ENCODE data around the gene GFER. TPM values are rescaled to one million over a fixed set of nuclear protein-coding genes. Genes with fewer than 3 reads are reported as not detected.
A peak's percentile ranks its signal among the peaks of the same experiment; 100 is the strongest.

Gene GFER
- total RNA-seq, 4 donors from 2014 or later, result 5.6 to 30.4 (median 13.6) TPM

GRCh38 chr16:2023092-2024031 is 39.4 kb downstream of the GFER start:
- peak; percentile 39 for DNase-seq
- Histone ChIP-seq H3K36me3 (no peaks in the 10 kb centered on the region), H3K27ac (peak overlapping the region; percentile 29 to 85 (median 78)), H3K27me3 (peaks cover 3 to 51% (median 11%) of the 10 kb centered on the region in 4 donors), H3K4me3 (peak overlapping the region in 3 of 4 donors; percentile 31 to 61 (median 32)), H3K9me3 (no peaks in the 10 kb centered on the region), H3K4me1 (peaks cover 37 to 73% (median 48%) of the 10 kb centered on the region in 3 donors)
- intact Hi-C loops (cut with DNase I), result loop anchor here (5.0 kb wide), 1 partner anchor 119 kb away; no protein-coding TSS in a partner anchor
- WGBS, 2 donors, result 24 to 42% methylated on average over 1 to 11 of the region's 53 CpGs
- TF ChIP-seq POLR2A (IDR thresholded peaks at IDR 0.05) (peak in 1 of 4 donors; percentile 28), CTCF (IDR thresholded peaks at IDR 0.05) (peak; percentile 96 to 100 (median 99))

- TF ChIP-seq CTCF (IDR thresholded peaks at IDR 0.05) (no peak), POLR2A (IDR thresholded peaks at IDR 0.05) (no peak)
- Histone ChIP-seq H3K27me3 (peaks cover 3 to 44% (median 11%) of the 10 kb centered on the region in 4 donors), H3K9me3 (no peaks in the 10 kb centered on the region), H3K27ac (peak overlapping the region; percentile 29 to 85 (median 78)), H3K4me3 (peak overlapping the region in 2 of 4 donors; percentile 32 to 61), H3K4me1 (peaks cover 41 to 80% (median 51%) of the 10 kb centered on the region in 3 donors), H3K36me3 (no peaks in the 10 kb centered on the region)
- DNase-seq, result no peak
- WGBS, 2 donors, result 88 to 91% methylated on average over 12 of the region's 12 CpGs
- intact Hi-C loops (cut with DNase I), result loop anchor here (5.0 kb wide), 1 partner anchor 118 kb away; no protein-coding TSS in a partner anchor
These were observed 40.0 kb downstream of the GFER start for GRCh38 chr16:2024032-2024420.

- H3K4me1 ChIP-seq, result peaks cover 40 to 81% (median 42%) of the 10 kb centered on the region in 3 donors
- intact Hi-C loops (cut with DNase I), result no loop called here
These were observed 41.3 kb downstream of the GFER start for GRCh38 chr16:2025251-2025650.

GRCh38 chr16:2025878-2026460 is 42.0 kb downstream of the GFER start:
- Histone ChIP-seq H3K36me3 (peaks cover 0 to 6% (median 0%) of the 10 kb centered on the region in 3 donors), H3K4me1 (peaks cover 37 to 81% (median 39%) of the 10 kb centered on the region in 3 donors), H3K27me3 (peaks cover 0 to 25% (median 0%) of the 10 kb centered on the region in 4 donors), H3K27ac (peak overlapping the region; percentile 42 to 86 (median 80)), H3K4me3 (peak overlapping the region; percentile 51 to 90 (median 63)), H3K9me3 (no peaks in the 10 kb centered on the region)
- WGBS, 2 donors, result 85 to 86% methylated on average over 6 to 10 of the region's 16 CpGs
- no peak for DNase-seq
- TF ChIP-seq POLR2A (IDR thresholded peaks at IDR 0.05), result no peak
- no peak for TF ChIP-seq CTCF (IDR thresholded peaks at IDR 0.05)
- intact Hi-C loops (cut with DNase I), result no loop called here

More at GRCh38 chr16:2025251-2025650, 41.3 kb downstream of the GFER start:
- no peaks in the 10 kb centered on the region for H3K9me3 ChIP-seq
- no peak overlapping the region for H3K4me3 ChIP-seq
- H3K27me3 ChIP-seq, result peaks cover 0 to 32% (median 6%) of the 10 kb centered on the region in 4 donors
- H3K27ac ChIP-seq, result no peak overlapping the region
- WGBS, 2 donors, result 82 to 100% methylated on average over 2 to 12 of the region's 14 CpGs
- DNase-seq, result no peak
- peaks cover 0 to 6% (median 0%) of the 10 kb centered on the region in 3 donors for H3K36me3 ChIP-seq
- TF ChIP-seq POLR2A (IDR thresholded peaks at IDR 0.05), result no peak
- TF ChIP-seq CTCF (IDR thresholded peaks at IDR 0.05), result no peak
